HG02973 (cell line): Measurements from ENCODE around the gene CASP10.

Experiments used
- ATAC-seq: cut with Tn5 transposase; IDR thresholded peaks from one replicate; pipeline ENCODE4 v1.9.1; 2021; ENCODE audit warnings: moderate library complexity; ENCODE audit not compliant: unreplicated experiment

CASP10 gene

DNA sequence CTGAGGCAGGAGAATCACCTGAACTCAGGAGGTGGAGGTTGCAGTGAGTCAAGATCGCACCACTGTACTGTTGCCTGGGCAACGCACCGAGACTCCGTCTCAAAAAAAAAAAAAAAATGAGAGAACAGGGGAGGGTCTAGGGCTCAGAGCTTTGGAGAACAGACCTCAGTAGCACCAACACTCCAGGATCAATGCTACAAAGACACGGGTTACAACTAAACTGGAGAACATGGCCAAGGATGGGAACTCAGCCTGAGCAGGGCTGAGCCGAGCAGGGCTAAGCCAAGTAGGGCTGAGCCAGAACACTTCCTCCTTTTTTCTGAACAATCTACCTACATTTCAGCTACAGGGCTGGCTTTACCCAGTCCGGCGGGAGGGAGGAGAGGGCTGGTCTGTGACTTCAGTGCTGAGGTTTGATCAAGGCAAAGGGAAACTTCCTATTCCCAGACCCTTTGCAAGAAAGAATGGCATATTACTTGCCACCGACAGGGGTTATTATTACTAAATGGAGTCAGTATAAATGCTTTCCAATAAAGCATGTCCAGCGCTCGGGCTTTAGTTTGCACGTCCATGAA lies 74.5 kb downstream of the CASP10 start:
- ATAC-seq, result peak; percentile 44

DNA sequence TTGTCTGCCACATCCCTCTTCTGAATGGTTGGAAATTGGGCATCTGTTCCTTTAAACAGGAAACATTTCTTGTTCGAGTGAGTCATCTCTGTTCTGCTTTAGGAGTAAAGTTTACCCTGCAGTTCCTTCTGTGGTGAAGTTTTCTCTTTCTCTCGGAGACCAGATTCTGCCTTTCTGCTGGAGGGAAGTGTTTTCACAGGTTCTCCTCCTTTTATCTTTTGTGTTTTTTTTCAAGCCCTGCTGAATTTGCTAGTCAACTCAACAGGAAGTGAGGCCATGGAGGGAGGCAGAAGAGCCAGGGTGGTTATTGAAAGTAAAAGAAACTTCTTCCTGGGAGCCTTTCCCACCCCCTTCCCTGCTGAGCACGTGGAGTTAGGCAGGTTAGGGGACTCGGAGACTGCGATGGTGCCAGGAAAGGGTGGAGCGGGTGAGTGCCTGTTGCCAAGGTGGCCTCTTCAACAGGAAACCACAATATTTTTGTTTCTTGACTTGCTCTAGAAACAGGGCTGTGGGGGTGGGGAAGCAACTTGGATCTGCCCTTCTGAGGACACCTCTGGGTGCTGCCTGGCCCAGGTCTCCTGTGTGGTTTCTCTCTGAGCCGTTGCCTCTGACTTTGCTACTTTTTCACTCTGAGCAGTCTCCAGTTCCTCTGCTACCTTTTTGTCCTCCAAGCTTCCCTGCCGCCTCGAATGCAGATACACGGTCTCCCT lies 75.2 kb downstream of the CASP10 start:
- peak; percentile 61 for ATAC-seq

- ATAC-seq, result peak; percentile 5
Measured at GRCh38 chr2:201258666-201259615, 76.0 kb downstream of the CASP10 start.

GRCh38 chr2:201260302-201260800 lies 77.4 kb downstream of the CASP10 start, which contains the start of gene CASP8:
Gene CASP8, plus strand, starts transcription at chr2:201260536. Its CDS starts 5,951 bp downstream, at chr2:201266487.
- ATAC-seq, result peak; percentile 30

GRCh38 chr2:201261471-201261870 lies 78.5 kb downstream of the CASP10 start:
- ATAC-seq, result no peak

- no peak for ATAC-seq
Measured at GRCh38 chr2:201261906-201262305, 79.0 kb downstream of the CASP10 start.

DNA sequence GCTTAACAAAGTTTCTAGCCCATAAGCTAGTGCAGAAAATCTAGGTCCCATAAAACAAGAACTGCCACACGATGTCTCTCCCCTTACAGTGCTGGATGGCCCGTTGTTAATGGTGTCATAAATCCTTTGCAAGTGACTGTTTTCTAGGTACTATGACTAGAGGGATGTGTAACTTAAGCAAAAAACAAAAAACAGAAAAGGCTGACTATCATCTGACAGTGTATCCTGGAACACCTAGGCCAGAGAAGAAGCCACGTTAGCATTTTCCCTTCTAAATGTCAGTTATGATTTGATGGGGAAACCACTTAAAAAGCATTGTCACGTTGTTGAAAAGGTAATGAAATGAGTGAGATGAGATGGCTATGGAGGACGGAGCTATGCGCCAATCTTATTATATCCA lies 79.8 kb downstream of the CASP10 start:
- no peak for ATAC-seq

GRCh38 chr2:201263779-201264178 lies 80.8 kb downstream of the CASP10 start:
- ATAC-seq, result no peak

DNA sequence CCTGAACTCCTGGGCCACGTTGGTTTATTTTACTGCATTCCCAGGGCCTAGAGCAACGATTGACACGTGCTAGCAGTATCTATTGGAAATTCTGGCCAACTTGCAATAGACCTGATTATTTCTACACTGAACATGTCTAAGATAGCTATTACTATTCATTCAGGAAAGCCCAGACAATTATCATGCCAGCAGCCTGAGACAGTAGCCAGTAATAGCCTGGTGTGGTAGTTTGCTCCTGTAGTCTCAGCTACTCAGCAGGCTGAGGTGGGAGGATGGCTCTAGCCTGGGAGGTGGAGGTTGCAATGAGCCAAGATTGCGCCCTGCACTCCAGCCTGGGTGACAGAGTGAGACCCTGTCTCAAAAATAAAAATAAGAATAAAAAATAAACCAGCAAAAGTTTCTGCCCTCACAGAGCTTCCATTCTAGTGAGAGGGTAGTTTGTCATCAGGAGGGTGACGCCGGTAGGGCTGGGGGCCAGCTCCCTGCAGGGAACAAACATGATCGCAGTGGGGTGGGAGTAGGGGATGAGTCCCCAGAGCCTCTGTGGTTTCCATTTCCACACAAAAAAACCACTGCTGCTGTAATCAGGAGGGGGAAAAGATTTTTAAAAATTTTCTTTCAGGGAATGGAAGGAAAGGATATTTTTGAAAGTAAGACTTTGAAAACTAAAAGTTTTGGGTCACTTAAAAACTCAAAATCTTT lies 81.7 kb downstream of the CASP10 start:
- no peak for ATAC-seq

DNA sequence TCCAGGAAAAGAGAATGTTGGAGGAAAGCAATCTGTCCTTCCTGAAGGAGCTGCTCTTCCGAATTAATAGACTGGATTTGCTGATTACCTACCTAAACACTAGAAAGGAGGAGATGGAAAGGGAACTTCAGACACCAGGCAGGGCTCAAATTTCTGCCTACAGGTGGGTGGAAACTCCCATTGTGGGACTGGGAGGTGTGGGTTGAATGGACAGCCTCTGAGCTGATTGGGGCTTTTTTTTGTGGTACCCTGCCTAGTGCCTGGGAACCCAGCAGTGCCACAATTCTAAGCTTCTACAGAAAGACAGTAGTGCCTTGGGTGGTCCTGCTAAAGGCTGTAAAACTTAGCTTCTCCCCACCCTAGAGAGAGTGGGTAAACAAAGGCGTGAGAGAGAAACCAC lies 83.7 kb downstream of the CASP10 start:
- no peak for ATAC-seq

GRCh38 chr2:201267278-201268030 lies 84.5 kb downstream of the CASP10 start:
- no peak for ATAC-seq

GRCh38 chr2:201269764-201270163 lies 86.8 kb downstream of the CASP10 start:
- no peak for ATAC-seq

- no peak for ATAC-seq
Measured at GRCh38 chr2:201270293-201271001, 87.5 kb downstream of the CASP10 start.

- ATAC-seq, result no peak
Measured at GRCh38 chr2:201271917-201272316, 89.0 kb downstream of the CASP10 start.

DNA sequence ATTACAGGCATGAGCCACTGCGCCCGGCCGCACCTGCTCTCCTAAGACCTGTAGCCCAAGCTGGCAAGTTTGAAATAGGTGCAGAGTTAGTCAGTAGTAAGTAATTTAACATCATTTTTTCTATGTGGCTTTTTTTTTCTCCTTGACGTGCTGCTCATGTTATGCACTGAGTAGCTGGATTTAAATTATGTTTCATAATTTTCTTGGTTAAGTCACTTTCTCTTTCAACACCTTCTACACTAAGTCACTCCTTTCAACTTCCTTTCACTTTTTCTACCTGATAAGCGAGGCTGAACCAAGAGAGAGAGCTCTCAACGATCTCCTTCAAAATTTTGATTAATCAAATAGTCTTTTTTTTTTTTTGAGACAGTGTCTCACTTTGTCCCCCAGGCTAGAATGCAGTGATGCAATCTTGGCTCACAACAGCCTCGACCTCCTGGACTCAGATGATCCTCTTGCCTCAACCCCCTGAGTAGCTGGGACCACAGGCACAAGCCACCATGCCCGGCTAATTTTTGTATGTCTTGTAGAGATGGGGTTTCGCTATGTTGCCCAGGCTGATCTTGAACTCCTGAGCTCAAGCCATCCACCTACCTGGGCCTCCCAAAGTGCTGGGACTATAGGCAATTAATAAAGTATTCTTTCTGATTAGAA lies 90.5 kb downstream of the CASP10 start:
- ATAC-seq, result no peak

- ATAC-seq, result no peak
Measured at GRCh38 chr2:201275069-201275468, 92.1 kb downstream of the CASP10 start.

- no peak for ATAC-seq
Measured at GRCh38 chr2:201275990-201276389, 93.0 kb downstream of the CASP10 start.

DNA sequence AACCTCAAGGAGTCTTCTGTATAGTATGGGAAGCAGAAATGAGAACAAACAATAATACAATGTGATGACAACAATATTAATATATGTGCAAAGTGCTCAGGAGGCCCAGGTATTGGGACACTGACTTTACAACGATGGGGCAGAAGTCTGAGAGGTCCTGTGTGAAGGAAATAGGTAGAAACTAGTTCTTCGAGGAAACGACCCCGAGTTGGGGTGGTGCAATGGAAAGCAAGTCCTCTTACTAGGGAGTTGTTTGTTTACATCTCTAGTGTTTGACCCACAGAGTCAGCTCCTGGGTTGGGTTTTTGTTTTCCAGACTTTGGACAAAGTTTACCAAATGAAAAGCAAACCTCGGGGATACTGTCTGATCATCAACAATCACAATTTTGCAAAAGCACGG lies 93.6 kb downstream of the CASP10 start:
- ATAC-seq, result no peak
